Mesodermal cell (in vitro differentiated cells): Measurements from ENCODE around the gene GPC5.
"Not testable (repeated sequence)": the region's sequence is repeated elsewhere in the genome, so short reads cannot be mapped to it uniquely, and the experiment has no call there.

Experiments used
- H3K27ac ChIP-seq: 2 replicates; pipeline ENCODE4 v1.7.0; 2013; ENCODE audit warnings: mild to moderate bottlenecking, low read depth, low read length, moderate library complexity; ENCODE audit not compliant: severe bottlenecking
- H3K36me3 ChIP-seq: 2 replicates; pipeline ENCODE4 v1.7.1; 2013; ENCODE audit warnings: mild to moderate bottlenecking, low read length, moderate library complexity; ENCODE audit not compliant: control insufficient read depth, insufficient read depth
- H3K4me1 ChIP-seq: one replicate; pipeline ENCODE4 v1.7.1; 2013; ENCODE audit warnings: mild to moderate bottlenecking, low read length; ENCODE audit not compliant: insufficient read depth, control insufficient read depth, poor library complexity, severe bottlenecking
- H3K4me3 ChIP-seq: 2 replicates; pipeline ENCODE4 v1.7.0; 2013; ENCODE audit warnings: low read length, control low read depth, mild to moderate bottlenecking; ENCODE audit not compliant: insufficient read depth, poor library complexity, severe bottlenecking; ENCODE audit errors: extremely low read depth
- H3K9me3 ChIP-seq: 2 replicates; pipeline ENCODE4 v1.7.1; 2013; ENCODE audit warnings: mild to moderate bottlenecking, low read length, moderate library complexity; ENCODE audit not compliant: control insufficient read depth
- WGBS, 2 experiments: methylation state at CpG; one replicate each; pipeline ENCODE4 v1.1.5; 2013; ENCODE audit warnings: missing lambda C conversion rate in 2 of 2; ENCODE audit not compliant: insufficient coverage in 2 of 2; 5-methylcytosine and 5-hydroxymethylcytosine counted together

GPC5 gene

GRCh38 chr13:92290718-92291307, 892.4 kb downstream of the GPC5 start:
- H3K36me3 ChIP-seq, H3K9me3 ChIP-seq, H3K27ac ChIP-seq, H3K4me1 ChIP-seq, H3K4me3 ChIP-seq: not testable (repeated sequence)
- WGBS, 2 experiments, result 92 to 94% methylated on average over 10 to 21 of the region's 29 CpGs

- H3K9me3 ChIP-seq, H3K27ac ChIP-seq, H3K4me3 ChIP-seq, H3K4me1 ChIP-seq, H3K36me3 ChIP-seq: not testable (repeated sequence)
- 81 to 93% methylated on average over 2 to 3 of the region's 5 CpGs for WGBS, 2 experiments
Measured at GRCh38 chr13:92294533-92294932, 896.1 kb downstream of the GPC5 start.

- H3K4me3 ChIP-seq, H3K4me1 ChIP-seq, H3K9me3 ChIP-seq, H3K36me3 ChIP-seq, H3K27ac ChIP-seq: not testable (repeated sequence)
- WGBS, 2 experiments, result 92 to 94% methylated on average over 2 to 3 of the region's 3 CpGs
Measured at GRCh38 chr13:92296154-92296671, 897.8 kb downstream of the GPC5 start.

GRCh38 chr13:92297971-92298942, 899.8 kb downstream of the GPC5 start:
- Histone ChIP-seq H3K4me3 (no peak overlapping the region), H3K36me3 (no peaks in the 10 kb centered on the region), H3K27ac (no peak overlapping the region), H3K9me3 (no peaks in the 10 kb centered on the region), H3K4me1 (no peaks in the 10 kb centered on the region)
- 89 to 90% methylated on average over 12 to 17 of the region's 22 CpGs for WGBS, 2 experiments

GRCh38 chr13:92300651-92301050, 902.2 kb downstream of the GPC5 start:
- no peak overlapping the region for H3K27ac ChIP-seq
- no peaks in the 10 kb centered on the region for H3K36me3 ChIP-seq
- no peak overlapping the region for H3K4me3 ChIP-seq
- H3K4me1 ChIP-seq, result no peaks in the 10 kb centered on the region
- WGBS, 2 experiments, result 100% methylated on average over 1 of the region's 1 CpG
- H3K9me3 ChIP-seq, result no peaks in the 10 kb centered on the region

DNA sequence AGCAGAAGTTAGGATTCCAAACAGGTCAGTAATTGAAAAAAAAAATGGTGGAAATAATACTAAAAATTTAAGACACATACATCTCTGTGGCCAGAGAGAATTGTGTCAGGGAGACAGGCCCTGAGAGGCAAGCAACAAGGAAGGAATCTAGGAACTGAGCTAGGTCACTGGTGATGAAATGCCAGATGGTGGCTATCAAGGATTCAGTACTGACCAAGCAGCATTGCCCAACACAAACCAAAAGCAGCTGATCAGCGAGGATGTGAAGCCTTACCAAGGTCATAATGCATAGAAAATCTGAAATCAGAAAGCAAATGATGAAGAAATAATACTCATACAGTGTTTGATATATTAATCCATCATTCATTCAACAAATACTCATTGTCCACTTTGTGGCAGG, 905.0 kb downstream of the GPC5 start:
- Histone ChIP-seq H3K36me3 (no peaks in the 10 kb centered on the region), H3K27ac (no peak overlapping the region), H3K4me1 (no peaks in the 10 kb centered on the region), H3K4me3 (no peak overlapping the region), H3K9me3 (no peaks in the 10 kb centered on the region)
- WGBS, 2 experiments, result no CpG with 5 or more reads among the region's 1 CpG

- Histone ChIP-seq H3K4me3 (no peak overlapping the region), H3K4me1 (no peaks in the 10 kb centered on the region), H3K9me3 (no peaks in the 10 kb centered on the region), H3K36me3 (no peaks in the 10 kb centered on the region), H3K27ac (no peak overlapping the region)
- no CpG with 5 or more reads among the region's 2 CpGs for WGBS, 2 experiments
Measured at GRCh38 chr13:92307752-92308151, 909.3 kb downstream of the GPC5 start.

DNA sequence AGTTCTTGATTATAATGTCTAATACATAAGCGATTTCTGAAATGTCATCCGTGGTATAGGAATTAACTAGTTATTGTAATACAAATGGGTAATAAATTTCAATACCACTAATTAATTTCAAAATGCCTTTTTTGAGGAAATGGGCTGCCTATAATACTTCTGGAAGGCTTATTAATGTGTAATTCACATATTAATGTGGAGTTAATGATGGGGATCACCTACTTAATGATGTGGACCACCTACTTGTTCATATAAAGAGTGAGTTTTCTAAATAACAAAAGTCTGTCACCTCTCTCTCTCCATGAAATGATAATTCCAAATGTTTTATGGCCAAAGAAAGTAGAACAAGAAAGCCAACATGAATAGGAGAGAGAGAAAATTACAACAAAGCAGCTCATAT, 914.4 kb downstream of the GPC5 start:
- no peak overlapping the region for H3K27ac ChIP-seq
- no peak overlapping the region for H3K4me3 ChIP-seq
- H3K4me1 ChIP-seq, result peaks cover 3% of the 10 kb centered on the region
- no peaks in the 10 kb centered on the region for H3K36me3 ChIP-seq
- no peaks in the 10 kb centered on the region for H3K9me3 ChIP-seq
- no CpG with 5 or more reads among the region's 2 CpGs for WGBS, 2 experiments

- peaks cover 3% of the 10 kb centered on the region for H3K4me1 ChIP-seq
- no peaks in the 10 kb centered on the region for H3K9me3 ChIP-seq
- 81 to 91% methylated on average over 2 of the region's 2 CpGs for WGBS, 2 experiments
- H3K27ac ChIP-seq, result no peak overlapping the region
- H3K36me3 ChIP-seq, result no peaks in the 10 kb centered on the region
- no peak overlapping the region for H3K4me3 ChIP-seq
Measured at GRCh38 chr13:92313382-92313781, 915.0 kb downstream of the GPC5 start.

GRCh38 chr13:92315265-92315664, 916.8 kb downstream of the GPC5 start:
- peaks cover 3% of the 10 kb centered on the region for H3K4me1 ChIP-seq
- H3K36me3 ChIP-seq, result no peaks in the 10 kb centered on the region
- 90% methylated on average over 2 of the region's 2 CpGs; no CpG with 5 or more reads in 1 of the 2 experiments for whole genome bisulfite sequencing, 2 experiments
- H3K27ac ChIP-seq, result peak overlapping the region; percentile 7
- no peak overlapping the region for H3K4me3 ChIP-seq
- no peaks in the 10 kb centered on the region for H3K9me3 ChIP-seq

DNA sequence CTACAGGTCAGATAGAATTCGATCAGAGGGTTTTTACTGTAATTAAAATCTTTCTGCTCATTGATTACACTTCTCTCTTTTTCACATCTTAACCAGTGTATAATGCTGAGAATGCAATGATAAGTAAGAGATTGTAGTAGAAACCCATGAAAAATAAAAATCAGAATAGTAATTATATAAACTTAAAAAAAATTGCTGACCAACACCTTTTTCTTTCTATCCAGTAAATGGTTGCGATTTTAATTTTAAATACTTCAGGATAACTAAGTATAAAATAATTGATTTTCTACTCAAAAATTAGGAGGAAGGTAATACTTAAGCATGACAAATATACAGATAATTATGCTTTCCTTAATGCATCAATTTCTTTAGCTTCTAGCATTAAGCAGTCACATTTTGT, 917.6 kb downstream of the GPC5 start:
- Histone ChIP-seq H3K4me3 (no peak overlapping the region), H3K4me1 (peaks cover 3% of the 10 kb centered on the region), H3K27ac (peak overlapping the region; percentile 7), H3K9me3 (no peaks in the 10 kb centered on the region), H3K36me3 (no peaks in the 10 kb centered on the region)
- no CpG with 5 or more reads among the region's 2 CpGs for WGBS, 2 experiments
